Astrocyte (in vitro differentiated cells and primary cell): Measurements from ENCODE around the gene SYCE1.

Source experiments
- EZH2 ChIP-seq: IDR thresholded peaks from 2 replicates; pipeline ENCODE4 v1.6.1; 2012; ENCODE audit warnings: mild to moderate bottlenecking, low read length, inconsistent platforms; ENCODE audit not compliant: insufficient read depth
- TF ChIP-seq, protein P1 (sequence below): IDR thresholded peaks from 2 replicates; pipeline ENCODE4 v1.5.1; 2011; ENCODE audit warnings: low read depth, mild to moderate bottlenecking, inconsistent platforms, low read length, moderate library complexity; ENCODE audit not compliant: insufficient read depth

DNA sequence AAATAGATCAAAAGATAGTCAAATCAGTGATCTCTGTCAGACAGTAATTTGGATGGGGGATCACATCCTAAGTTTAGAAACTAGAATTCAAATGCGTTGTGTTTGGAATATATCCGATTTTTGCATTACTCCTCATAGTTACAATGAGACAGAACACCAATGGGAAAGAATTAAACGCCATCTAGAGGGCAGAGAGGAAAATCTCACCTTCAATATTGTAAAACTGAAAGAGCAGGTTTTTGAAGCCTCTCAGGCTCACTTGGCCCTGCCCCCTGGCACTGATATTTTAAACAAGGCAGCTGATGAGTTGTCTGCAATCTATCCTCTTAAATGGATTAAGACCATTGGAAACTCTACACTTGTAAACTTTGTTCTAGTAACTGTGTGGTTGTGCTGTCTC, 43.5 kb upstream of the SYCE1 start:
- TF ChIP-seq, protein P1, sequence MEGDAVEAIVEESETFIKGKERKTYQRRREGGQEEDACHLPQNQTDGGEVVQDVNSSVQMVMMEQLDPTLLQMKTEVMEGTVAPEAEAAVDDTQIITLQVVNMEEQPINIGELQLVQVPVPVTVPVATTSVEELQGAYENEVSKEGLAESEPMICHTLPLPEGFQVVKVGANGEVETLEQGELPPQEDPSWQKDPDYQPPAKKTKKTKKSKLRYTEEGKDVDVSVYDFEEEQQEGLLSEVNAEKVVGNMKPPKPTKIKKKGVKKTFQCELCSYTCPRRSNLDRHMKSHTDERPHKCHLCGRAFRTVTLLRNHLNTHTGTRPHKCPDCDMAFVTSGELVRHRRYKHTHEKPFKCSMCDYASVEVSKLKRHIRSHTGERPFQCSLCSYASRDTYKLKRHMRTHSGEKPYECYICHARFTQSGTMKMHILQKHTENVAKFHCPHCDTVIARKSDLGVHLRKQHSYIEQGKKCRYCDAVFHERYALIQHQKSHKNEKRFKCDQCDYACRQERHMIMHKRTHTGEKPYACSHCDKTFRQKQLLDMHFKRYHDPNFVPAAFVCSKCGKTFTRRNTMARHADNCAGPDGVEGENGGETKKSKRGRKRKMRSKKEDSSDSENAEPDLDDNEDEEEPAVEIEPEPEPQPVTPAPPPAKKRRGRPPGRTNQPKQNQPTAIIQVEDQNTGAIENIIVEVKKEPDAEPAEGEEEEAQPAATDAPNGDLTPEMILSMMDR = peak; percentile 36
- no peak for TF ChIP-seq EZH2
